Astrocyte (in vitro differentiated cells and primary cell): ENCODE results near the gene ACTA2. TPM values are rescaled to one million over a fixed set of nuclear protein-coding genes. Genes with fewer than 3 reads are reported as not detected.

ENCODE experiments used
- DNase-seq: peaks from one replicate; pipeline ENCODE4 v3.0.0-alpha.2; 2010; ENCODE audit warnings: low read depth
- FAIRE-seq: peaks from 2 replicates; lab custom pipeline; 2011; peaks lifted over from hg19 to GRCh38; lab: Jason Lieb, UNC
- H2AFZ ChIP-seq: 2 replicates; pipeline ENCODE4 v1.6.0; 2012; ENCODE audit warnings: low read depth, low read length, inconsistent platforms
- H3K27ac ChIP-seq: 2 replicates; pipeline ENCODE4 v1.5.1; 2011; ENCODE audit warnings: low read depth, low read length, inconsistent platforms
- H3K27me3 ChIP-seq: 2 replicates; pipeline ENCODE4 v1.6.0; 2011; ENCODE audit warnings: low read length, inconsistent platforms; ENCODE audit not compliant: insufficient read depth
- H3K36me3 ChIP-seq: 2 replicates; pipeline ENCODE4 v1.5.1; 2011; ENCODE audit warnings: low read length, inconsistent platforms; ENCODE audit not compliant: insufficient read depth
- H3K4me1 ChIP-seq: 2 replicates; pipeline ENCODE4 v1.5.1; 2011; ENCODE audit warnings: low read length, inconsistent platforms; ENCODE audit not compliant: insufficient read depth
- H3K4me2 ChIP-seq: 2 replicates; pipeline ENCODE4 v1.6.0; 2012; ENCODE audit warnings: low read length, inconsistent platforms
- H3K4me3 ChIP-seq: 2 replicates; pipeline ENCODE4 v1.5.1; 2011; ENCODE audit warnings: low read depth, mild to moderate bottlenecking, low read length, inconsistent platforms; ENCODE audit not compliant: insufficient read depth
- H3K79me2 ChIP-seq: 2 replicates; pipeline ENCODE4 v1.6.0; 2012; ENCODE audit warnings: mild to moderate bottlenecking, low read length, inconsistent platforms; ENCODE audit not compliant: insufficient read depth
- H3K9ac ChIP-seq: 2 replicates; pipeline ENCODE4 v1.6.0; 2012; ENCODE audit warnings: mild to moderate bottlenecking, low read length, inconsistent platforms
- H3K9me3 ChIP-seq: 2 replicates; pipeline ENCODE4 v1.5.1; 2012; ENCODE audit warnings: low read depth, mild to moderate bottlenecking, low read length, inconsistent platforms; ENCODE audit not compliant: insufficient read depth
- H4K20me1 ChIP-seq: 2 replicates; pipeline ENCODE4 v1.6.0; 2012; ENCODE audit warnings: low read length, inconsistent platforms; ENCODE audit not compliant: insufficient read depth
- H3K27ac Mint-ChIP-seq: one replicate; pipeline ENCODE4 v1.8.0; 2021; ENCODE audit warnings: mild to moderate bottlenecking, mixed read lengths; ENCODE audit not compliant: unreplicated experiment
- H3K27me3 Mint-ChIP-seq: one replicate; pipeline ENCODE4 v1.8.0; 2021; ENCODE audit warnings: low read depth, mixed read lengths; ENCODE audit not compliant: unreplicated experiment
- H3K36me3 Mint-ChIP-seq: one replicate; pipeline ENCODE4 v1.8.0; 2021; ENCODE audit warnings: low read depth, mixed read lengths; ENCODE audit not compliant: unreplicated experiment
- H3K4me1 Mint-ChIP-seq: one replicate; pipeline ENCODE4 v1.8.0; 2021; ENCODE audit warnings: low read depth, mixed read lengths; ENCODE audit not compliant: unreplicated experiment
- H3K4me3 Mint-ChIP-seq: one replicate; pipeline ENCODE4 v1.8.0; 2021; ENCODE audit warnings: mild to moderate bottlenecking, moderate library complexity, mixed read lengths; ENCODE audit not compliant: unreplicated experiment
- H3K9me3 Mint-ChIP-seq: one replicate; pipeline ENCODE4 v1.8.0; 2021; ENCODE audit warnings: mild to moderate bottlenecking, mixed read lengths; ENCODE audit not compliant: unreplicated experiment
- EZH2 ChIP-seq: IDR thresholded peaks from 2 replicates; pipeline ENCODE4 v1.6.1; 2012; ENCODE audit warnings: mild to moderate bottlenecking, low read length, inconsistent platforms; ENCODE audit not compliant: insufficient read depth
- total RNA-seq: library from RNA; stranded (reverse); gene quantifications from 2 replicates; pipeline ENCODE4 v1.2.1, GENCODE V29; 2021
- TF ChIP-seq, protein P1 (sequence below): IDR thresholded peaks from 2 replicates; pipeline ENCODE4 v1.5.1; 2011; ENCODE audit warnings: low read depth, mild to moderate bottlenecking, inconsistent platforms, low read length, moderate library complexity; ENCODE audit not compliant: insufficient read depth

ACTA2 gene
- total RNA-seq, 1 donor from 2014 or later, result 345 TPM

DNA sequence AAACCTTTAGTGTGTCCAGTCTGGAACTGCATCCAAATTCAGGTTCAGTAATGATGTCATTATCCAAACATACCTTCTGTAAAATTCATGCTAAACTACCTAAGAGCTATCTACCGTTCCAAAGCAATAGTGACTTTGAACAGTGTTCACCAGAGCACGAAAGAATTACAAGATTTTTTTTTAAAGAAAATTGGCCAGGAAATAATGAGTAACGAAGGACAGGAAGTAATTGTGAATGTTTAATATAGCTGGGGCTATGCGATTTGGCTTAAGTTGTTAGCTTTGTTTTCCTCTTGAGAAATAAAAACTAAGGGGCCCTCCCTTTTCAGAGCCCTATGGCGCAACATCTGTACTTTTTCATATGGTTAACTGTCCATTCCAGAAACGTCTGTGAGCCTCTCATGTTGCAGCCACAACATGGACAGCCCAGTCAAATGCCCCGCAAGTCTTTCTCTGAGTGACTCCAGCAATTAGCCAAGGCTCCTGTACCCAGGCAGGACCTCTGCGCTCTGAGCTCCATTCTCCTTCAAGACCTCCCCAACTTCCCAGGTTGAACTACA, 37.3 kb upstream of the ACTA2 start:
- H3K9me3 Mint-ChIP-seq, result no peaks in the 10 kb centered on the region
- H3K79me2 ChIP-seq, result peaks cover 37% of the 10 kb centered on the region
- H3K4me1 Mint-ChIP-seq, result peaks cover 23% of the 10 kb centered on the region
- H3K27ac ChIP-seq, result no peak overlapping the region
- peak overlapping the region; percentile 97 for H3K4me3 ChIP-seq
- TF ChIP-seq, protein P1, sequence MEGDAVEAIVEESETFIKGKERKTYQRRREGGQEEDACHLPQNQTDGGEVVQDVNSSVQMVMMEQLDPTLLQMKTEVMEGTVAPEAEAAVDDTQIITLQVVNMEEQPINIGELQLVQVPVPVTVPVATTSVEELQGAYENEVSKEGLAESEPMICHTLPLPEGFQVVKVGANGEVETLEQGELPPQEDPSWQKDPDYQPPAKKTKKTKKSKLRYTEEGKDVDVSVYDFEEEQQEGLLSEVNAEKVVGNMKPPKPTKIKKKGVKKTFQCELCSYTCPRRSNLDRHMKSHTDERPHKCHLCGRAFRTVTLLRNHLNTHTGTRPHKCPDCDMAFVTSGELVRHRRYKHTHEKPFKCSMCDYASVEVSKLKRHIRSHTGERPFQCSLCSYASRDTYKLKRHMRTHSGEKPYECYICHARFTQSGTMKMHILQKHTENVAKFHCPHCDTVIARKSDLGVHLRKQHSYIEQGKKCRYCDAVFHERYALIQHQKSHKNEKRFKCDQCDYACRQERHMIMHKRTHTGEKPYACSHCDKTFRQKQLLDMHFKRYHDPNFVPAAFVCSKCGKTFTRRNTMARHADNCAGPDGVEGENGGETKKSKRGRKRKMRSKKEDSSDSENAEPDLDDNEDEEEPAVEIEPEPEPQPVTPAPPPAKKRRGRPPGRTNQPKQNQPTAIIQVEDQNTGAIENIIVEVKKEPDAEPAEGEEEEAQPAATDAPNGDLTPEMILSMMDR, result no peak
- TF ChIP-seq EZH2, result no peak
- peak overlapping the region; percentile 87 for H3K9ac ChIP-seq
- no peaks in the 10 kb centered on the region for H3K36me3 Mint-ChIP-seq
- H2AFZ ChIP-seq, result peak overlapping the region; percentile 81
- peak overlapping the region; percentile 98 for H3K4me3 Mint-ChIP-seq
- H3K9me3 ChIP-seq, result no peaks in the 10 kb centered on the region
- no peaks in the 10 kb centered on the region for H3K36me3 ChIP-seq
- H3K4me2 ChIP-seq, result peak overlapping the region; percentile 96
- DNase-seq (peak; percentile 71), FAIRE-seq (no peak)
- H3K4me1 ChIP-seq, result peaks cover 19% of the 10 kb centered on the region
- peaks cover 17% of the 10 kb centered on the region for H4K20me1 ChIP-seq
- H3K27me3 ChIP-seq, result no peaks in the 10 kb centered on the region
- H3K27ac Mint-ChIP-seq, result peak overlapping the region; percentile 83
- no peaks in the 10 kb centered on the region for H3K27me3 Mint-ChIP-seq

DNA sequence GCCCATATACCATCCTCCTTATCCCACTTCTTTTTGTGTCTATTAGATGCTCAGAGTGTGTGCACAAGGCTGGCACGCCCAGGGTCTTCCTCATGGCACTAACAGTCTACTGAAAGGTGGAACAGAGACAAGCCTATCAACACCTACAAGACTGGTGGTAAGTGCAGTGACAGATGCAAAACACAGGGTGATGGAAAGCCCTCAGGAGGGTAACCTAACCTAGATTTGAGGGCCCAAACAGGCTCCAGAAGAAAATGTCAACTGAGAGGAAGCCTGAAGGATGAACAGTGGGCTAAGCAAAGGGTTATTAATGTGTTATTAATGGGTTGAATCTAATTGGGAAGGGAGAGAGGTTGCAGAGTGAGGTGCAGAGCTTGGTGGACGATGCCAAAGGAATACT, 36.9 kb upstream of the ACTA2 start:
- no peaks in the 10 kb centered on the region for H3K36me3 Mint-ChIP-seq
- Histone ChIP-seq H3K4me3 (peak overlapping the region; percentile 97), H3K9me3 (no peaks in the 10 kb centered on the region), H3K9ac (no peak overlapping the region), H3K79me2 (peaks cover 34% of the 10 kb centered on the region), H3K4me1 (peaks cover 19% of the 10 kb centered on the region), H3K27ac (no peak overlapping the region), H3K27me3 (no peaks in the 10 kb centered on the region), H4K20me1 (peaks cover 17% of the 10 kb centered on the region), H3K36me3 (no peaks in the 10 kb centered on the region), H3K4me2 (peak overlapping the region; percentile 96), H2AFZ (no peak overlapping the region)
- peaks cover 22% of the 10 kb centered on the region for H3K4me1 Mint-ChIP-seq
- H3K27me3 Mint-ChIP-seq, result no peaks in the 10 kb centered on the region
- FAIRE-seq (no peak), DNase-seq (no peak)
- no peaks in the 10 kb centered on the region for H3K9me3 Mint-ChIP-seq
- no peak overlapping the region for H3K27ac Mint-ChIP-seq
- H3K4me3 Mint-ChIP-seq, result peak overlapping the region; percentile 98
- no peak for TF ChIP-seq EZH2
- TF ChIP-seq, protein P1, result no peak

DNA sequence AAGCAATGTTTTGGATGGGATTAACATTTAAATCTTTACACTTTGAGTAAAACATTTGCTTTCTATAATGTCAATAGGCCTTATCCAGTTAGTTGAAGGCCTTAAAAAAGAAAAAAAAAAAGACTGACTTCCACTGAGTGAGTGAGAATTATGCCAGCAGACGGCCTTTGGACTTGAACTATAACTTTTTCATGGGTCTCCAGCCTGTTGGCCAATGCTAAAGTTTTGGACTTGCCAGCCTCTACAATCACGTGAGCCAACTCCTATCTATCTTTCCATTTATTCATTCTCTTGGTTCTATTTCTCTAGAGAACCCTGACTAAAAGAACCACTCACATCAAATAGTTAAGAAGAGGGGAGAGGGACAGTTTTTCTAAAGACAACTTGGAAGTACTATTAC, 35.3 kb upstream of the ACTA2 start:
- no peak overlapping the region for H2AFZ ChIP-seq
- no peaks in the 10 kb centered on the region for H3K9me3 Mint-ChIP-seq
- H3K79me2 ChIP-seq, result peaks cover 19% of the 10 kb centered on the region
- H3K4me1 Mint-ChIP-seq, result peaks cover 15% of the 10 kb centered on the region
- no peaks in the 10 kb centered on the region for H3K36me3 Mint-ChIP-seq
- H3K4me3 ChIP-seq, result no peak overlapping the region
- no peak for TF ChIP-seq EZH2
- TF ChIP-seq, protein P1, result no peak
- H3K27ac Mint-ChIP-seq, result no peak overlapping the region
- no peak overlapping the region for H3K9ac ChIP-seq
- H3K4me2 ChIP-seq, result no peak overlapping the region
- FAIRE-seq, result no peak
- H3K36me3 ChIP-seq, result no peaks in the 10 kb centered on the region
- no peaks in the 10 kb centered on the region for H3K27me3 Mint-ChIP-seq
- H3K4me1 ChIP-seq, result peaks cover 9% of the 10 kb centered on the region
- no peaks in the 10 kb centered on the region for H3K9me3 ChIP-seq
- no peaks in the 10 kb centered on the region for H3K27me3 ChIP-seq
- H3K27ac ChIP-seq, result no peak overlapping the region
- no peak for DNase-seq
- peaks cover 15% of the 10 kb centered on the region for H4K20me1 ChIP-seq
- no peak overlapping the region for H3K4me3 Mint-ChIP-seq
